NCI-H1694 (cell line): ENCODE measurements around the gene OR4D2.

Experiments used
- DNase-seq: peaks from one replicate; lab custom pipeline; 2025; lab: John Stamatoyannopoulos, UW

OR4D2 gene

DNA sequence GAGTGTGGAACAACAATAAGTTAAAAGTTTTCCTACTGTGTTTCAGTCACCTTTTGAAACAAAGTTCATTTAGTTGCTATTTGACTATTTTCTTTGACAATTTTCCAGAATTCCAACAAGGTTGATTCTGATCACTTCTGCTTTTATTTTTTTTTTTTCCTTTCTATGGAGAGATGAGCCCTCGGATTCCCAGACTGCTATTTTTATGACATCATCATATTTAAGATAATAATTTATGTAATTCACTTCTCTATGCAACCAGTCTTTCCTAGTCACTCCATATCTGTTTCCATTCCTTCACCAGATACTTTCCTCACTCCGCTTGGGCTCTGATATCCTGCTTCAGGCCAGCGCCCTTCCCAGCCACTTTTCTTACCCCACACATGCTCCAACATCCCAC, 8.1 kb downstream of the OR4D2 start:
- no peak for DNase-seq

DNA sequence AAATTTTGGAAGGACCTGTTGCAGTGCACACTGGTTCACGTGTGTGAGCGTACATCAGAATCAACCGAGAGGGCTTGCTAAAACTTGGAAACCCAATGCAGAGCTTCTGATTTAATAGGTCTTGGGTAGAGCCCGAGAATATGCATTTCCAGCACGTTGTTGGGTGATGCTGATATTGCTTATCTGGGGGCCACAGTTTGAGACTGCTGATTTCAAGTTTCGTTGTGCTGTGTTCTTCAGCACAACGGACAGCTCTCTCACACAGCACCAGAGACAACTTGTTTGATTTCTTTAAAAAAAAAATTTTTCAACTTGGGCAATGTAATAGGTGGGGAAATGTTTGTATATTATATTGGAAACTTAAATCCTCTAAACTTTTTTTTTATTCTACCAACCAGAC, 9.4 kb downstream of the OR4D2 start:
- DNase-seq = no peak

DNA sequence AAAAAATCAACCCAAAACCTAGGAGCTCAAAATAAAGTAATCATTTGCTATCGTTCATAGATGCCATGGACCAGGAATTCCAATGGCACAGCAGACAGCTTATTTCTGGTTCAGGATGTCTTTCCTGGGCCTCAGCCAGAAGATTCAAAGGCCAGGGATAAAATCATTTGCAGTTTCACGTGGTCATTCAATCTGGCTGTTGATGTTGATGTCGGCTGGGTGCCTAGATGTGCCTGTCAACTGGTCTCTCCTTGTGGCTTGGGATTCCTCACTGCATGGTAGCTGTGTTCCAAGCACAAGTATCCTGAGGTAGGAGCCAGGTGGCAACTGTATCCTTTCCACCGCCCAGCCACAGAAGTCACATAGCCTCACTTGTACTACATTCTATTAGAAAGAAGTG, 15.0 kb downstream of the OR4D2 start:
- DNase-seq = no peak

- no peak for DNase-seq
Measured at GRCh38 chr17:58183514-58183913, 16.7 kb downstream of the OR4D2 start.

GRCh38 chr17:58184308-58184985, 17.7 kb downstream of the OR4D2 start:
- DNase-seq = no peak

DNA sequence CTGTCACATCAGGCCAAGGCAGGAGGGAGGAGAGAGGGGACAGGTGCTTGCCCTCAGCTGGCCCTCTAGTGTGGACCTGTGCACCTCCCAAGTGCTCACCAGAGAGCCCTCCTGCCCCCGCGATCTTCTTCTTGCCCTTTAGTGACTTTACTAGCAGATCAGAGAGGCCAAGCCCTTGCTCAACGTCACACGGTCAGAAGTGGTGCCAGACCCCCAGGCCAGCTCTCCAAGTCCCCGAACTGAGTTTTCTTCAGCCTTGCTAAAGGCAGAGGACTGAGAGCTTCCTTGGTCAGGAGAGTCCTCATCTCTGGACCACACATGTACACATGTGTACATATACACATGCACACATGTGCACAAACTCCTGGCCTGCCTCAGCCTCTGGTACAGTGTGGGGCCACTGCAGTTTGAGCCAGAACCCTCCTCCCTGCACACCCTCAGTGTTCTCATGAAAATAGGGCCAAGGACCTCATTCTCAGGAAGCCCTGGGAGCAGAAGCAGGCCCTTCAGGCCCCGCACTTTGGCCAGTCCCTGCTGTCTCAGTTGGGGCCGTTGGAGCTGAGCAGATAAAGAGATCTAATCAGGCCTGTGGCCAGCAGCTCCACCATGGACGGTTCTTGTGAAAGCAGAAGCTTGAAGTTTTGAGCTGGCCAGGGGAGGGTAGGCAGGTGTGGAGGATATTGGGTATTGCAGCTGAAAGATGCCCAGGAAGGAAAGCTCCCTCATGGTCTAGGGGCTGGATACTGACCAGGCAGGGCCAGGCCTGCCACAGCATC, 18.4 kb downstream of the OR4D2 start:
- DNase-seq = no peak

- no peak for DNase-seq
Measured at GRCh38 chr17:58186591-58186990, 19.8 kb downstream of the OR4D2 start.

DNA sequence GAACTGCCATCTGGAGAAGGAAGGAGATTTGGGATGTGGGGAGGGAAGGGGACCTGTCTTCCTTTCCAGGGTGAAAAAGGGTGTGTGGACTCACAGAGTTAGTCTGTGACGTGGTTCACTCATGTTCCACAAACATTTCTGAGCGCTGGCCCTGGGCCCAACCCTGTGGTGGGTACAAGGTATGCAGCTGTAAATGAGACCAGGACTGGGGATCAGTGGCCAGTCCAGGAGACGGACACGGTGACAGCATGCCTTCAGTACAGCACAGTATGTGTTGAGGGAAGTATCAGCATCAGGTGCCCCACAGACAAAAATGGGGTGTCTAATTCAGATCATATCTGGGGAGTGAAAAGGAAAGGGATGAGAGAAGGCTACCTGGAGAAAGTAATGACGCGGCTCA, 20.3 kb downstream of the OR4D2 start:
- no peak for DNase-seq

GRCh38 chr17:58187675-58188074, 20.9 kb downstream of the OR4D2 start:
- DNase-seq = no peak

DNA sequence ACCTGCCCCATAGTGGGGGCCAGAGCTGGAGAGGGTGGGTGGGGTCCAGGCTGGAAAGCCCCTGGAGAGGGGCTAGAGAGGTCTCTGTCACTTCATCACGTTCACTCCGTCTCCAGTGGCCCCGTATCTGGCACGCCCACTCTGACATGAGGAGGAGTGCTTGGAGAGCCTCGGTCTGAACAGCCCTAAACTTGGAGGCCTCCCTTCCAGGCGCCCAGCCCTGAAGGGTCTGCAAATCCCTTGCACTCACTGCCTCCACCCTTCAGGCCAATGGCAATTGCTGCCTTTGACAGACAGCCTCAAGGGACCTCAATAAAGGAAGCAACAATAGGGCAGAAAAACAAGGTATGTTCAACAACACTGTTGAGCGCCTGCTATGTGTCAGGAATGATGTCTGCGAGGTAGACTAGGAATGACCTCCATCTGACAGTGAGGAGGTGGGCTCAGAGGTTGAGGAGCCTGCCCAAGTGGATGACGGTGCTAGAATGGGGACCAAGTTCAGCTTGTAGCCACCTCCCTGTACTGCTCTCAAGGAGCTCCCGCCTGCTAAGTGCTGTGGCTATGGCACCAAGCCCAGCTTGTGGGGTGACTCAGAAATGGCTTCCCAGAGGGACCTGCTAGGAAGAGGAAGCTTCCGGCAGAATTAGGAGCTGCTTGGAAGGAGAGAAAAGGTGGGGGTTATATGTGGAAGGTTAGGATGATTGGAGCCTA, 22.8 kb downstream of the OR4D2 start:
- DNase-seq = no peak

DNA sequence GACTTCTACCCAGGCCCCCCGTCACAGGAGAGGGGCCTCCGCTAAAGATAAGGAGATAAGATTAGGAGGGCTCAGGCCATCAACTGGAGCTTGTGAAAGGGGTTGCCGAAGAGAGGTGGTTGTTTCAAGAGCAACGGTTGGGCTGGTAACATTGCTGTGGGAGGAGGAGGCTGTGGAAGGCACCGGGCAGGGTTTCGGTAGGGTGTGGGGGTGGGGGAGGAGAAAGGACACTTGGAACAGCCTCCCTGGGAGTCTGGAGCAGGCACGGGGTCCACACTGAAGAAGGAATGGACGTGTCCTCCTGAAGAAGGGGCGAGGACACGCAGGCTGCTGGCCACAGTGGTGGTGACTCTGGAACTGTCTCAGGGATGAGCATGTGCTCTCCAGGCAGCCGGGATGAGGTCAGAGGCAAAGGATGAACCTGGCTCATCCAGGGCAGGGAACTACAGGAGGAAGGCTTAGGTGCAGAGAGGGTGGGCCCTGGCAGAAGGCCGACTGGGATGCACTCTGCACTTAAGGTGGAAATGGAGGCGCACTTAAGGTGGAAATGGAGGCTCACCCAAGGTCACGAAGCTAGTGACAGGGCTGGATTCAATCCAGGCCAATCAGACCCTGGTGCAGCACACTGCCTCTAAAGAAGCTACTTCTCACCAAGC, 24.6 kb downstream of the OR4D2 start:
- no peak for DNase-seq

- DNase-seq = no peak
Measured at GRCh38 chr17:58192612-58193011, 25.8 kb downstream of the OR4D2 start, which contains the start of gene EPX. TSS of gene EPX (plus strand) at chr17:58192726. CDS start at chr17:58192847, 121 bp downstream.

- no peak for DNase-seq
Measured at GRCh38 chr17:58193641-58194255, 27.0 kb downstream of the OR4D2 start.

GRCh38 chr17:58195518-58196123, 28.8 kb downstream of the OR4D2 start:
- DNase-seq = no peak

- DNase-seq = no peak
Measured at GRCh38 chr17:58196610-58197009, 29.8 kb downstream of the OR4D2 start.

DNA sequence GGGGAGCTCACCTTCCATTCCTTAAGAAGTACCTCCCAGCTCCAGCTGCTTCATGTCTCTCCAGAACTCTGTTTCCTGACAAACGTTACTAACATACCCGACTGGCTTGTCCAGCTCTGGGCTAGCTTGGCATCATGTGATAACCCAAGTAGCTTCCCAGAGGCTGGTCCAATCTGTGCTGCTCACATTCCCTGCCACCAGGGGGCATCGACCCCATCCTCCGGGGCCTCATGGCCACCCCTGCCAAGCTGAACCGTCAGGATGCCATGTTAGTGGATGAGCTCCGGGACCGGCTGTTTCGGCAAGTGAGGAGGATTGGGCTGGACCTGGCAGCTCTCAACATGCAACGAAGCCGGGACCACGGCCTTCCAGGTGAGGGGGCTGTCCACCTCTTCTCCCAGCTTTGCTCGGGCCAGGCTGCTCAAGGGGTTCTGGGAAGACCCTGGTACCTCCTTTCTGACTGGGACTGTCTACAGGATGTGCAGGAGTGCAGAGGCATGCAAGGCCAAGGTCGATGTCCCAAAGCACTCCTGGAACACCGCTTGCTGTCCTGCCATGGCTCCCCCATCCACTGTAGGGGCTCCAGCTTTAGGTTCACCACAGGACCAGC, 33.3 kb downstream of the OR4D2 start:
- peak; percentile 52 for DNase-seq

DNA sequence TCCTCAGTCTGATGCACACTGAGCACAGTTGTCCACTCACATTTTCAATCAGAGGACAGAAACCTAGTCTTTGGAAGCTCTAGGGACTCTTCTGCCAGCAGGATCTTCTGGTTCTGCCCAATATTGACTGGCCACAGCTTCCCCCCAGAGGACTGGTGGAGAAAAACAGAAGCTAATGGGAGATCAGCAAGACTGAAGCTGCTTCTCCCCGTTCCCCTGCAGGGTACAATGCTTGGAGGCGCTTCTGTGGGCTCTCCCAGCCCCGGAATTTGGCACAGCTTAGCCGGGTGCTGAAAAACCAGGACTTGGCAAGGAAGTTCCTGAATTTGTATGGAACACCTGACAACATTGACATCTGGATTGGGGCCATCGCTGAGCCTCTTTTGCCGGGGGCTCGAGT, 36.1 kb downstream of the OR4D2 start:
- no peak for DNase-seq

GRCh38 chr17:58204796-58205195, 38.0 kb downstream of the OR4D2 start:
- no peak for DNase-seq

DNA sequence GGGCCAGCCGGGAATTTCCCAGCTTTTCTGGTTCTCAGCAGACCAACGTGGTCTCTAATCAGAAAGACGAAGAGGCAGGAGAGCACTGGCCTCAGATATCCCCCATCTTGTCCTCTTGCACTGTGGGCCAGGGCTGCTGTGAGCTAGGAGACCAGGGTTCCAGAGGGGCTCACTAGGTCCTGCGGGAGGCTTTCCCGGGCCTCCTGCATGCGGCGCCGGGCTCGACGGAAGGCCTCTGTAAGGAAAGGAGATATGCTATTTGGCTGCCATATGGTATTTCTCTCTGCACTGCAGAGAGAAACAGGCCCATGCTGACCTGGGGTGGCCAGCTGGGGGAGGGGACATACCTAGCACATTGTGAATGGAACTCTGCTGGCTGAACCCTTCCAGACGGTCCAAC, 39.2 kb downstream of the OR4D2 start:
- no peak for DNase-seq

DNA sequence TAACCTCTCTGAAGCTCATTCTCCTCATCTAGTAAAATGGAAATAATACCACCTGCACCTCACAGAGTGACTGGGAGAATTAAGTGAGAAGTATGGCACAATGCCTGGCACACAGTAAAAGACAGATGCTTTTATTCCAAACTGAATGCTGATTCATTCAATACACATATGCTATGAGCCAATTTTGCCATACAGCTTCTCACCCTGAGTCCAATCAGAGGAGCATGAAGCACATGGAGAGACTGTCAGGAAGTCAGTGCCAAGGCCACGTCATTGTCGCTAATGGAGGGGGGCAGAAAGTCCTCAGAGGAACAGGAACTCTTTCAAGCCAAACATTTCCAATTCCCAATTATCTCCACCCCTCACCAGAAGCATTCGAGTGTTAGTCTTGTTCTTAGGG, 40.7 kb downstream of the OR4D2 start:
- DNase-seq = no peak

DNA sequence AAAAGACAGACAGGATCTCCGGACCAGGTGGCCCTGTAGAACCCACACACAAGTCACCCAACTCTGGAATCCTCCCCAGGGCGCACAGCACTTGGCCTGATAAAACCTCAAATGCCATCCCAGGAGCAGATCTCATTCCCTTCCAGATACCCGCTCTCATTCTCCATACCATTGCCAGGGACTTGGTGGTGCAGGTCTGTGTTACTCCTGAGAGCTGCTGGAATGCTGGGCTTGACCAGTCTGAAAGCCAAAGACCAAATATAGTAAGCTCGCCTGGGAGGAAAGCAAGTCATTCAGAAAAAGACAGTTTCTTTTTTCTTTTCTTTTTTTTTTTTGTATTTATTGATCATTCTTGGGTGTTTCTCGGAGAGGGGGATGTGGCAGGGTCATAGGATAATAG, 41.6 kb downstream of the OR4D2 start:
- no peak for DNase-seq
